Lower leg skin (tissue), 4 donors: Measurements from ENCODE around the gene LRRFIP1. TPM values are rescaled to one million over a fixed set of nuclear protein-coding genes. Genes with fewer than 3 reads are reported as not detected.

Experiments used
- DNase-seq, 2 donors: peaks; one replicate each; pipeline ENCODE4 v3.0.0-alpha.2; 2019; ENCODE audit warnings: low spot score in 2 of 2
- H3K4me3 ChIP-seq: fragments of 200-600 bp; sonication (generic); 2 replicates; pipeline ENCODE4 v1.5.1; 2017; ENCODE audit warnings: mild to moderate bottlenecking, low read depth; ENCODE audit not compliant: poor library complexity, severe bottlenecking
- POLR2A ChIP-seq, 2 donors: fragments of 450-650 bp; IDR thresholded peaks; one replicate each; pipeline ENCODE4 v1.6.1; 2016 to 2017; ENCODE audit warnings: antibody characterized with exemption in 2 of 2, mild to moderate bottlenecking in 1 of 2, moderate library complexity in 1 of 2
- WGBS, 2 donors: methylation state at CpG; one replicate each; pipeline ENCODE4 v1.1.5; 2018; 5-methylcytosine and 5-hydroxymethylcytosine counted together
- intact Hi-C: fragments of 100-400 bp; cut with DNase I; formaldehyde crosslinking; loops from one replicate; pipeline ENCODE4 v1.15.0; 2023; ENCODE audit warnings: low total_unique reads
- total RNA-seq, 4 donors: library from RNA; depleted of rRNA; stranded (reverse); fragments of >200 nt; gene quantifications; one replicate each; pipeline ENCODE4 v1.1.0, GENCODE V29; 2016
- TF ChIP-seq, protein P1 (sequence below), 3 donors: fragments of 450-650 bp; IDR thresholded peaks; one replicate each; pipeline ENCODE4 v1.5.1; 2016; ENCODE audit warnings: antibody characterized with exemption in 3 of 3, mild to moderate bottlenecking in 3 of 3, moderate library complexity in 2 of 3

LRRFIP1 gene
- total RNA-seq, 4 donors from 2014 or later, result 45.5 to 88.0 (median 67.5) TPM

DNA sequence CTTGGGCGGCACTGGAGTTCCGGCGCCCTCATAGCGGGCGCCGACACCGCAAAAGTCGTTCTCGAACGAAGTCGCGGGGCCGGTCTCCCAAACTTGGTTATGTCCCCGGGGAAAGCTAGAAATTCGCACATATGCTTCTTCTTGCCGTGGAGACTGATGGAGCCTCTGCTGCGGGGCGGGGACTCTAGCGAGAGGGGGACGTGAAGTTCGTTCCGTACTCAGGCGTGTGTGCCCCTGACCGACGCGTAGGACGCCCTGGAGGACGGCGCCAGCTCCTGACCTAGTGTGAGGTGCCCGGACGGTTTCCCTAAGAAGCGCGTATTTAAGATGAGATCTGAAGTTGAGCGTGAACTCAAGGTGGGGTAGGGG, 171.7 kb downstream of the LRRFIP1 start:
- 95 to 96% methylated on average over 33 to 34 of the region's 34 CpGs for WGBS, 2 donors
- intact Hi-C loops, result no loop called here
- no peak overlapping the region for H3K4me3 ChIP-seq
- no peak for DNase-seq
- no peak for TF ChIP-seq POLR2A (IDR thresholded peaks at IDR 0.05)
- TF ChIP-seq, protein P1, sequence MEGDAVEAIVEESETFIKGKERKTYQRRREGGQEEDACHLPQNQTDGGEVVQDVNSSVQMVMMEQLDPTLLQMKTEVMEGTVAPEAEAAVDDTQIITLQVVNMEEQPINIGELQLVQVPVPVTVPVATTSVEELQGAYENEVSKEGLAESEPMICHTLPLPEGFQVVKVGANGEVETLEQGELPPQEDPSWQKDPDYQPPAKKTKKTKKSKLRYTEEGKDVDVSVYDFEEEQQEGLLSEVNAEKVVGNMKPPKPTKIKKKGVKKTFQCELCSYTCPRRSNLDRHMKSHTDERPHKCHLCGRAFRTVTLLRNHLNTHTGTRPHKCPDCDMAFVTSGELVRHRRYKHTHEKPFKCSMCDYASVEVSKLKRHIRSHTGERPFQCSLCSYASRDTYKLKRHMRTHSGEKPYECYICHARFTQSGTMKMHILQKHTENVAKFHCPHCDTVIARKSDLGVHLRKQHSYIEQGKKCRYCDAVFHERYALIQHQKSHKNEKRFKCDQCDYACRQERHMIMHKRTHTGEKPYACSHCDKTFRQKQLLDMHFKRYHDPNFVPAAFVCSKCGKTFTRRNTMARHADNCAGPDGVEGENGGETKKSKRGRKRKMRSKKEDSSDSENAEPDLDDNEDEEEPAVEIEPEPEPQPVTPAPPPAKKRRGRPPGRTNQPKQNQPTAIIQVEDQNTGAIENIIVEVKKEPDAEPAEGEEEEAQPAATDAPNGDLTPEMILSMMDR (IDR thresholded peaks at IDR 0.05), result no peak

GRCh38 chr2:237801466-237801865, 174.1 kb downstream of the LRRFIP1 start:
- intact Hi-C loops, result no loop called here
- no peak for TF ChIP-seq POLR2A (IDR thresholded peaks at IDR 0.05)
- TF ChIP-seq, protein P1 (IDR thresholded peaks at IDR 0.05), result no peak
- WGBS, 2 donors, result 74 to 80% methylated on average over 2 of the region's 2 CpGs

DNA sequence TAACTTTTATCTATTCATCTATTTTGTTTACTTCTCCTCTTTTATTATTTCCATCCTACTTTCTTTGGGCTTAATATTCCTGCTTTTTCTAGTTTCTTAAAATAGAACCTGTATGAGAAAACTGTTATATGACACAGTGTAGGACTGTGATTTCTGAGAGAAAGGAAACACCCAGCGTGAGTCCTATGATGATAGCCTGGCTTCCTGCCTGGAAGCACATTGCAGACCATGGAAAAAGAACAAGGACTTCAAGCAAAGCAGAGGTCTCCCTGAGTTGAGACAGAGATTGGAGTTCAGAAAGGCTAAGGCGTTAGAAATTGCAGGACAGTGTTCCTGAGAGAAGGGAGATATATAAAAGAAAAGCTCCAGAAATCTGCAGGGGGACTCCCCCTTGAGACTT, 178.9 kb downstream of the LRRFIP1 start:
- 58 to 68% methylated on average over 2 of the region's 2 CpGs for WGBS, 2 donors
- H3K4me3 ChIP-seq, result no peak overlapping the region
- intact Hi-C loops, result no loop called here
- TF ChIP-seq, protein P1 (IDR thresholded peaks at IDR 0.05), result no peak
- no peak for TF ChIP-seq POLR2A (IDR thresholded peaks at IDR 0.05)
- no peak for DNase-seq

More at GRCh38 chr2:237801466-237801865, 174.1 kb downstream of the LRRFIP1 start:
- H3K4me3 ChIP-seq, result no peak overlapping the region
- no peak for DNase-seq

DNA sequence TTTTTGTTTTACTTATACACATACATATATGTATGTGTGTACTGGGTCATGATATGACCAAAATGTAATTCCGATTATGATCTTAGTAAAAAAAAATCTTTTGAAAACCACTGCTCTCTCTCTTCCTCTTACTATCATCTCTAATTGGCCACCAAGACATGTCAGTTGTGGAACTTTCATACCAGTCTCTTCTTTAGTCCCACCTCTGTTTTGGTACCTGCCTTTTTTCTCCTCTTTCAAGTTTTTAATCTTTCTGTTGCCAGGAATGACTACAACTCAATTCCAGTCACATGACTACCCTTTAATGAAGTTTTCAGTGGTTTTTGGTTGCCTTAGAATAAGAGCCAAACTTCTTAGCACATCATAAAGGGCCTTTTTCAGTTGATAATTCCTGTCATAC, 188.2 kb downstream of the LRRFIP1 start:
- TF ChIP-seq, protein P1 (IDR thresholded peaks at IDR 0.05), result no peak
- no peak for TF ChIP-seq POLR2A (IDR thresholded peaks at IDR 0.05)
- no peak overlapping the region for H3K4me3 ChIP-seq
- 84 to 87% methylated on average over 1 of the region's 1 CpG for WGBS, 2 donors
- intact Hi-C loops, result no loop called here
- no peak for DNase-seq

- TF ChIP-seq, protein P1 (IDR thresholded peaks at IDR 0.05), result no peak
- no peak for TF ChIP-seq POLR2A (IDR thresholded peaks at IDR 0.05)
- no peak for DNase-seq
- H3K4me3 ChIP-seq, result no peak overlapping the region
- WGBS, 2 donors, result 95% methylated on average over 1 of the region's 1 CpG
- intact Hi-C loops, result no loop called here
These were observed 189.1 kb downstream of the LRRFIP1 start for GRCh38 chr2:237816531-237816930.

DNA sequence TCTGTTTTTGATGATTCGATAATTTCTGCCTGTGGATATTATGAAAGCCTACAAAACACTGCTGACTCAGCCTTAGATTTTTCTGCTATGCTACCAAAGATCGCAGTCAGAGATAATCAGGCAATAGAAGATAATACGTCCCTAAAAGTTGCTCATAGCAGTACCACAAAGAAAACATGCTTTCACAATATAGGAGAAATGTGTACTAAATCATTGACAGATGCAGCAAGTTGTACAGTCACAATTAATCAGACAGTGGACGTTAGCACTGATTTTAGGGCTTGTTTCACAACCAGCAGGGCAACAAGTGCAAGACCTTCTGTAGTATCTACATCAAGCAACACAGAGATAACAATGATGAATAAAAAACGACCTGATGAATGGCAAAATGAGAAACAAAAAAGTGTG, 190.7 kb downstream of the LRRFIP1 start:
- WGBS, 2 donors, result 31 to 36% methylated on average over 5 of the region's 5 CpGs
- TF ChIP-seq POLR2A (IDR thresholded peaks at IDR 0.05), result no peak
- TF ChIP-seq, protein P1 (IDR thresholded peaks at IDR 0.05), result no peak
- H3K4me3 ChIP-seq, result no peak overlapping the region
- intact Hi-C loops, result no loop called here
- DNase-seq, result no peak
